Activated T-cell treated with anti-CD3 and anti-CD28 coated beads, Interleukin-2, amount 50 U/mL, for 72 hours (primary cell): Measurements from ENCODE around the gene MCL1. TPM values are rescaled to one million over a fixed set of nuclear protein-coding genes. Genes with fewer than 3 reads are reported as not detected.
"Not testable (repeated sequence)": the region's sequence is repeated elsewhere in the genome, so short reads cannot be mapped to it uniquely, and the experiment has no call there.

ENCODE experiments used
- ATAC-seq, 2 donors: fragments of 150-1000 bp; cut with Tn5 transposase; replicated peaks in 1 of 2; 2 replicates each; pipeline ENCODE4 v1.10.0; 2021; ENCODE audit warnings: moderate library complexity in 2 of 2, mild to moderate bottlenecking in 1 of 2
- DNase-seq, 2 donors: peaks; one replicate each; pipeline ENCODE4 v3.0.0; 2021 to 2022; ENCODE audit warnings: mixed read lengths in 1 of 2
- H3K27ac Mint-ChIP-seq: one replicate; pipeline ENCODE4 v1.8.0; 2022; ENCODE audit warnings: mild to moderate bottlenecking, moderate library complexity, mixed read lengths
- H3K27me3 Mint-ChIP-seq: one replicate; pipeline ENCODE4 v1.8.0; 2022; ENCODE audit warnings: low read depth, mixed read lengths
- H3K36me3 Mint-ChIP-seq, 2 donors: one replicate each; pipeline ENCODE4 v1.8.0; 2022; ENCODE audit warnings: mixed read lengths in 2 of 2, mild to moderate bottlenecking in 1 of 2; ENCODE audit not compliant: insufficient read depth in 2 of 2
- H3K4me1 Mint-ChIP-seq: one replicate; pipeline ENCODE4 v1.8.0; 2022; ENCODE audit warnings: low read depth, mixed read lengths
- H3K4me3 Mint-ChIP-seq, 2 donors: one replicate each; pipeline ENCODE4 v1.8.0; 2022; ENCODE audit warnings: mild to moderate bottlenecking in 2 of 2, mixed read lengths in 2 of 2, moderate library complexity in 2 of 2
- H3K9me3 Mint-ChIP-seq, 2 donors: one replicate each; pipeline ENCODE4 v1.8.0; 2022; ENCODE audit warnings: mixed read lengths in 2 of 2
- total RNA-seq, 2 donors: library from RNA; stranded (reverse); gene quantifications; one replicate each; pipeline ENCODE4 v1.2.3, GENCODE V29; 2022

MCL1 gene
- 100 to 1,000 TPM; 373 to 495 TPM for total RNA-seq

DNA sequence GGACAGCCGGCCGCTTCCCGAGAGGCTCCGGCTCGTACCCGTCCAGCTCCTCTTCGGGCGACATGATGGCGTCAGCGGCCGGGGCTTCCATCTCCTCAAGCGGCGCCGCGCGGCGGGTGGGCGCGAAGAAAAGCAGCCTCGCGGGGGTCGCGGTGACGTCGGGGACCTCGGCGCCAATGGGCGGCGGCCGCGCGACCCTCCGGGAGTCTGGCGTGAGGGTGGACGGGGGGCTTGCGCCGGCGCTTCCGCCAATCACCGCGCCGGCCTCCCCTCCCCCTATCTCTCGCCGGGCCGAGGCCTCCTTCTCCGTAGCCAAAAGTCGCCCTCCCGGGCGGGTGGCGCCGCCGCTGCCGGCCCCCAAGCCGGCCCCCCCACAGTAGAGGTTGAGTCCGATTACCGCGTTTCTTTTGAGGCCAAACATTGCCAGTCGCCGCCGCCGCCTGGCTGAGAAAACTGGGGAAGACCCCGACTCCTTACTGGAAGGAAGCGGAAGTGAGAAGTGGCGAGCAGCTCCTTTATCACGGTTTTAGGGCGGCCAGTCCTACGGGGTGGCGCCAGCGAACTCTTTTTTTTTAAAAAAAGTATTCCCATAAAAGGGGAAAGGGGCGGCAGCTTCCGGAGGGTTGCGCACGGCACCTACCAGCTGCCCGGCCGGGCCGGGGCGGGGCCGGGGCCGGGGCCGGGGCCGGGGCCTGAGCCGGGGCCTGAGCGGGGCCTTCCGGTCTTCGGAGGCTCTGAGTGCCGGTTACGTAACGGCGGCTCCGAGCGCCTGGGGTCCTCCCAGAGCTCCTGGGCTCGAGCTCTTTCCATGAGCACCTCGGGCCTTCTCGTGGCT lies at the start of gene MCL1:
TSS of gene MCL1 (minus strand) at position 501 of the 835 bp plus-strand sequence. CDS start at position 421, 80 bp downstream.
- H3K36me3 Mint-ChIP-seq, result peaks cover 41 to 48% of the 10 kb centered on the region in 2 donors
- ATAC-seq, result peak; percentile 85
- H3K9me3 Mint-ChIP-seq, result no peaks in the 10 kb centered on the region
- peak; percentile 93 to 94 for DNase-seq
- no peaks in the 10 kb centered on the region for H3K27me3 Mint-ChIP-seq
- H3K4me3 Mint-ChIP-seq, result peak within 1 kb of the TSS; percentile 99
- H3K27ac Mint-ChIP-seq, result peak within 1 kb of the TSS; percentile 99
- H3K4me1 Mint-ChIP-seq, result peaks cover 31% of the 10 kb centered on the region

DNA sequence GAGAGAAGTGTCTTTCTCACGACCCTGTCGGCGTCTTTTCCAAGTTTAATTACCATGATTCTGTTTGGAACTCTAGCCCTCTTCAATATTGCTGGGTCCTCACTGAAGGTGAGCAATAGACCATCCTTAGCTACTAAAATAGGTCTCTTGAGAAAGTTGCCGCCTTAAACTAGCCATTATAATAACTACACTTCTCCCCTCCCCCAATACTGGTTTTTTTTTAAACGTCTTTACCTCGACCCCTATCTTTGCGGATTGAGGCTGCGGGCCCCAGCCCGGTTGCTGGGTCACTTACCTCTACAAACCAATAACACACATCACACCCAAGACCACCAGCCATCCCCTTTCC lies 49.3 kb upstream of the MCL1 start:
- ATAC-seq (no peak), DNase-seq (no peak)
- Mint-ChIP-seq H3K36me3 (peaks cover 16 to 22% of the 10 kb centered on the region in 2 donors), H3K27ac (no peak overlapping the region), H3K4me1 (peaks cover 44% of the 10 kb centered on the region), H3K4me3 (no peak overlapping the region), H3K27me3 (no peaks in the 10 kb centered on the region), H3K9me3 (no peaks in the 10 kb centered on the region)

DNA sequence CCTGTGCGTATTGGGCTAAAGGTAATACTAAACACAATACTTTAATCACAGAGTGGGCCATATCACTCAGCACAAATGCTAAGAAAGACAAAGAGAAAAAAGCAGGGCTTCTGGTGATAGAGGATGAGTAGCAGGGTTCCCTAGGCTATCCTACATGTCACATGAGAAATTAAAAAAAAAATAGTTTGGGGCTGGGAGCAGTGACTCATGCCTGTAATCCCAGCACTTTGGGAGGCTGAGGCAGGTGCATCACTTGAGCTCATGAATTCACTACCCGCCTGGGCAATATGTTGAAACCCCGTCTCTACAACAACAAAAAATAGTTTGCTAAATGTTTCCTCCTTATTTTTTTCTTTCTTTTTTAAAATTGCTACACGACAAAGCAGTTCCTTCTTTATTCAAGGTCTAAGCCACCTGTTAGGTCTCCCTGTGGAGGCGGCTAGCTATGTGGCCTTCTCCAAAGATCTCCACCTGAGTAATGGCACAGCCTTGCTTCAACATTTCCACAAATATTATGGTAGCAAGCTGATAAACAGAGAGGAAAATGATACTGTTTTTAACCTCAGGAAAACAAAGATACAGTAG lies 48.5 kb upstream of the MCL1 start:
- H3K27ac Mint-ChIP-seq, result peak overlapping the region; percentile 75
- no peaks in the 10 kb centered on the region for H3K9me3 Mint-ChIP-seq
- no peak overlapping the region for H3K4me3 Mint-ChIP-seq
- ATAC-seq (no peak), DNase-seq (no peak)
- H3K36me3 Mint-ChIP-seq, result peaks cover 19 to 27% of the 10 kb centered on the region in 2 donors
- peaks cover 51% of the 10 kb centered on the region for H3K4me1 Mint-ChIP-seq
- H3K27me3 Mint-ChIP-seq, result no peaks in the 10 kb centered on the region

DNA sequence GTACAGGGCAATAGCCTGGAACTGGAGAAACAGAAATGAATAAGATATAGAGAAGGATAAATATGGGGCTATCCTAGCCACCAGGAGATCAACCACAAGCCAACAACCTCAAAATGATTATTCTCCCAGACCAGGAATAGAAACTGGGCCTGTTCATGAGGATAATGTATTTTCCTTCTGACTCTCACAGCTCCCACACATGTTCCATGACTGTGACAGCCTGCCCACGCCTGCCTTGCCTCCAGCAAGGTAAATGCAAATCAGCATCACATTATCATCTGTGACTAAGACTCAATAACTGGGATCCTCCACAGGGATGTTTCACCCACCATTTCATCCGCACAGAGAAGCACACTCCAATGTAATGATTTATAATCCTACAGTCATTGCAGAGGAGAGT lies 46.7 kb upstream of the MCL1 start:
- H3K27me3 Mint-ChIP-seq, result no peaks in the 10 kb centered on the region
- peak overlapping the region in 1 of 2 donors; percentile 63 for H3K4me3 Mint-ChIP-seq
- DNase-seq, result no peak
- no peak for ATAC-seq
- H3K27ac Mint-ChIP-seq, result peak overlapping the region; percentile 92
- H3K9me3 Mint-ChIP-seq, result no peaks in the 10 kb centered on the region
- peaks cover 21 to 33% of the 10 kb centered on the region in 2 donors for H3K36me3 Mint-ChIP-seq
- peaks cover 68% of the 10 kb centered on the region for H3K4me1 Mint-ChIP-seq

DNA sequence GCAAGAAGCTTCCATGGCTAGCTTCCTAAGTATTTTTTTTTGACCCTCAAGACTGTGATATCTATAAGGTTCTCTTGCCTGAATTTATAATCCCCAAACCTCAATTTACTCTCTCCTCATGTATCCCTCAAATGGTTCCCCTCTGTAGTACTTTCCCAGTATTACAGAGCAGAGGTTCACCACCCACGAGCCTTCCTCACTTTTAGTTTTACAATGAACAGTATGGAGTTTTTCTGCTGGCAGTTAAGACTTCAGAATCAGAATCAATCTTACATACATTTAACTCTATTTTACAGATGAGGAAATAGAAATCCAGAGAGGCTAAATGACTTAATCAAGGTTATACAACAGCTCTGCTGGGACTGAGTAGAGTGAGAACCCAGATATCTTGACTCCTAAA lies 45.1 kb upstream of the MCL1 start:
- not testable (repeated sequence) for H3K27me3 Mint-ChIP-seq

DNA sequence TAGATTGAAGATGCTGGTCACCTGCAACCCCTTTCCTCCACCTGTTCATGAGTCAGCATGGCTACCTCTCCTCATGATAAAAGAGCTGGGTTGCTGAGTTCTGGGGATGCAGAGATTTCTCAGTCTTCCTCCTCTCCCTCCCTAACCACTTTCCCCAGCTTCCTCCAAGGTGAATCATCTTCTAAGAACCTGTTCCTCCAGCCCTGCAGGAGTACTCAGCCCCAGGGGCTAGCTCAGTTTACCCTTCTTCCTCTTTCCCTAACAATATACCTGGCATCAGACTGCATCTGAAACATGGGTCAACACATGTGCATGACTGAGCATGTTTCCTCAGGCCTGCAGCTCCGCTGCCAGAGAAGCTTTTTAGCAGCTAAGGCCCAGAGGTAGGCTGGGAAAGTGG lies 44.7 kb upstream of the MCL1 start:
- not testable (repeated sequence) for H3K9me3 Mint-ChIP-seq, ATAC-seq, DNase-seq, H3K27me3 Mint-ChIP-seq
- Mint-ChIP-seq H3K4me3 (peak overlapping the region in 1 of 2 donors; percentile 71), H3K4me1 (peaks cover 86% of the 10 kb centered on the region), H3K36me3 (peaks cover 27 to 47% of the 10 kb centered on the region in 2 donors), H3K27ac (peak overlapping the region; percentile 92)

More for the DNA sequence above, 45.1 kb upstream of the MCL1 start:
- Mint-ChIP-seq H3K27ac (peak overlapping the region; percentile 92), H3K36me3 (peaks cover 25 to 43% of the 10 kb centered on the region in 2 donors), H3K4me3 (peak overlapping the region; percentile 16 to 71), H3K4me1 (peaks cover 82% of the 10 kb centered on the region)
- H3K9me3 Mint-ChIP-seq, DNase-seq, ATAC-seq: not testable (repeated sequence)

DNA sequence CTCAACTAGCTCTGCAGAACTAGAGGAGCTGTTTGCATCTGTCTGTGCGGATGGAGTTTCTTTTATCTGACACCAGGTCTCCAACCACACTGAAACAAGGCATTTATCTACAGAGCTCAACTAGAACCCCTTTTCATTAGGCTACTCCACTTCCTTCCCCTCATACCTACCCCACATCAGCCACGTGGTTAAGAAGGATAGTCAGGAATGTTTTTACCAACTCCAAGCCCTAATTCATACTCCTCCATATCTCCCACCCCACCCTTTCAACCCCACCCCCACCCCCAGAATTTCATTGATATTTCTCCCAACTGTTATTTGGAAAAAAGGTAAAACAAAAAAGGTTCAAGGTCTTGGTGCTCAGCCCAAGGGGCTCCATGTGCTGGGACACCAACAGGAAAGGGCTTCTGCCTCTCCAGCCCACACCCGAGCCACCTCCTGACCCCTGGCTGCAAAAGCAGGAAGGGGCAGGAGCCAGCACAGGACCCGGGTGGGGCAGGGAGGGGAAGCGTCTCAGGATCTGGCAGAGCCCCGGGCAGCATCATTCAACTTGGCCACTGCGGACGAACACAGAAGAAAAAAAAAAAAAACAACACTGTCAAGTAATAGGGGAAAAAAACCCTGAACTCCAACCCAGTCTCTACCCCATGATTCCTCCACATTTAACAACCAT lies 43.0 kb upstream of the MCL1 start:
- Mint-ChIP-seq H3K27me3 (no peaks in the 10 kb centered on the region), H3K36me3 (peaks cover 26 to 44% of the 10 kb centered on the region in 2 donors), H3K4me3 (peak overlapping the region; percentile 62 to 75), H3K9me3 (no peaks in the 10 kb centered on the region), H3K27ac (peak overlapping the region; percentile 95), H3K4me1 (peaks cover 77% of the 10 kb centered on the region)
- no peak for ATAC-seq
- DNase-seq, result no peak

DNA sequence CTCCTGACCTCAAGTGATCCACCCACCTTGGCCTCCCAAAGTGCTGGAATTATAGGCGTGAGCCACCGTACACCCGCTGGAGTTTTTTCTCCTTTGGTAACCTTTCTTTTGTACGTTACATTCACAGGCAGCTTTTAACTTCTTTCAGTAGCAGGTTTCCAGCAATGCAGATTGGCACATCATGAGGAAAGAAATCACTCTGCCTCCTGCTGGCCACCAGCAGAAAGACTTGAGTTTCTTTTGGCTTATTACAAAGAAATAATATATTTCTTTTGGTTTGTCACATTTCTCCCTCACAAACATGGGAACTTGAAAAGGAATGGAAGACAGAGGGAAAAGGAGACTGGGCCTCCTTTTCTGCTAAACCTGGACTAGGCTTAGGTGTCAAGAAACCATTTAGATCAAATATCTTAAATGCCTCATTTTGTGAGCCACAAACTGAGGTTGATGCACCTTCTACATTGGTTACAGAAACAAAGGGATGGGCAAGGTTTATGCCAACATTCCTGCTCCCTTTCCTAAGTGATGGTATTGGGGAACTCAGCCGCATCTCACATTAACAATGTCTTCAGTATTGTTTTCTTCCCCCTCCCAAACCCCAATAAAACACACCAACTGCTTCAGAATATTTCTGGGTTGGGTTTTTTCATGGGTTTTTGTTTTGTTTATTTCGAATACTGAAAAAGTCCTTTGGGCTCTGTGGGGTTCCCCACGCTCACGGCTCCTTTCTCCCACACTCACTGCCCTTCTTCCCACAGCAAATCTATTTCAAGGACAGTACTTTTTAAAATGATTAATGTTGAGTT lies 42.3 kb upstream of the MCL1 start:
- Mint-ChIP-seq H3K27ac (peak overlapping the region; percentile 95), H3K9me3 (no peaks in the 10 kb centered on the region), H3K27me3 (no peaks in the 10 kb centered on the region), H3K36me3 (peaks cover 29 to 44% of the 10 kb centered on the region in 2 donors), H3K4me3 (peak overlapping the region; percentile 62 to 75), H3K4me1 (peaks cover 77% of the 10 kb centered on the region)
- ATAC-seq (peak in 1 of 2 donors; percentile 39), DNase-seq (peak; percentile 57)

DNA sequence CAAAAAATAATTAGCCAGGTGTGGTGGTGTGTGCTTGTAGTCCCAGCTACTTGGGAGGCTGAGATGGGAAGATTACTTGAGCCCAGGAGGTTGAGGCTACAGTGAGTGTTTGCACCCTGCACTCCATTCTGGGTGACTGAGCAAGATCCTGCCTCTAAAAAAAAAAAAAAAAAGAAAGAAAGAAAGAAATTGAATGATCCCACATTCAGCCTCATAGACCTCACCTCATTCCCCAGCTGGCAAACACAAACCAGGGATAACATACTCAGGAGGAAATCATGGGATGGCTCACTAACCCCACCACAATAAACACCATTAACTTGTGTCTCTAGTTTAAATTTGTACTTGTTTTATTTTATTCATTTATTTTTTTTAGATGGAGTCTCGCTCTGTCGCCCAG lies 41.5 kb upstream of the MCL1 start:
- ATAC-seq (no peak), DNase-seq (no peak)
- H3K9me3 Mint-ChIP-seq, result no peaks in the 10 kb centered on the region
- H3K4me1 Mint-ChIP-seq, result peaks cover 78% of the 10 kb centered on the region
- H3K27me3 Mint-ChIP-seq, result no peaks in the 10 kb centered on the region
- H3K27ac Mint-ChIP-seq, result peak overlapping the region; percentile 95
- H3K36me3 Mint-ChIP-seq, result peaks cover 29 to 45% of the 10 kb centered on the region in 2 donors
- H3K4me3 Mint-ChIP-seq, result no peak overlapping the region

DNA sequence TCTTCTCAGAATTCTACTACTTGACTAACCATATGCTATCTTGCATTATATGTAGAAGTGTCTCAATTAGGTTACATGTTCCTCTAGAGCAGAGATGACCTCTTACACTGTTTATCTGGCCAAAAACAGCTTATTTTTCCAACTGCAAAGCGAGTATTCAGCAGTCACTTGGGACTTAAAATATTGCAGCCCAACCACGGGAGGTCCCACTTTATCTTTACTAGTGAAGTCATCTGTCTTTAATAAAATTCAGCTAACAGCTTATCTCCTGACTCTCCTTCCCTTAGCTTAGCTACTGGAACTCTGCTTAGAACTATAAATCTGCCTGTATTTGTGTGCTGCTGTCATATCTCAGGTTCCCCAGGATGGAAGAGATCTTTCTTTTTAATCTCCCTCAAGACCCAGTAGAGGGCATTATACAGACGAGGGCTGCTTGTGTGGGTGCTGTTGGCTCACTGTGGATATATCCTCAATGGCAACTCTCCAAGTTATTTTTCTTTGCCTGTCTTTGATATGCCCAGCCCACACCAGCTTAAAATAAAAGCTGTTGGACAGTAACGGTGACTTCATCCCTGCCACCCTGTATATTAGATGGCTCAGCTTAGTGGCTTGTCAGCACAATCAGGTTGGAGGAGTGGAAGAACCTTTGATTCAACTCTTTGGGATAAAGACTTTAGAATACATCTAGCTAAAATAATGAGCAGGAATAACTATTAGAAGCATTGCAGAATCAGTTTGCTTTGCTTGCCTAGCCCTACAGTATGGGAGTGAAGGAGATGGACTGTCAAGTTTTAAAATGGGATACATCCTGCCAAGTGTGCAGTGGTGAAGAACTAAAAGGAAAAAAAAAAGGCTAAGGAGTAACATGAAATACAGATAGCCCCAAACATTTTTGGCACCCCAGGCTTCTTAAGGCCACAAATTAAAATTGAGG lies 40.4 kb upstream of the MCL1 start:
- Mint-ChIP-seq H3K27me3 (no peaks in the 10 kb centered on the region), H3K27ac (peak overlapping the region; percentile 95), H3K4me1 (peaks cover 78% of the 10 kb centered on the region), H3K4me3 (peak overlapping the region in 1 of 2 donors; percentile 59), H3K9me3 (no peaks in the 10 kb centered on the region), H3K36me3 (peaks cover 33 to 48% of the 10 kb centered on the region in 2 donors)
- DNase-seq, result no peak
- no peak for ATAC-seq

DNA sequence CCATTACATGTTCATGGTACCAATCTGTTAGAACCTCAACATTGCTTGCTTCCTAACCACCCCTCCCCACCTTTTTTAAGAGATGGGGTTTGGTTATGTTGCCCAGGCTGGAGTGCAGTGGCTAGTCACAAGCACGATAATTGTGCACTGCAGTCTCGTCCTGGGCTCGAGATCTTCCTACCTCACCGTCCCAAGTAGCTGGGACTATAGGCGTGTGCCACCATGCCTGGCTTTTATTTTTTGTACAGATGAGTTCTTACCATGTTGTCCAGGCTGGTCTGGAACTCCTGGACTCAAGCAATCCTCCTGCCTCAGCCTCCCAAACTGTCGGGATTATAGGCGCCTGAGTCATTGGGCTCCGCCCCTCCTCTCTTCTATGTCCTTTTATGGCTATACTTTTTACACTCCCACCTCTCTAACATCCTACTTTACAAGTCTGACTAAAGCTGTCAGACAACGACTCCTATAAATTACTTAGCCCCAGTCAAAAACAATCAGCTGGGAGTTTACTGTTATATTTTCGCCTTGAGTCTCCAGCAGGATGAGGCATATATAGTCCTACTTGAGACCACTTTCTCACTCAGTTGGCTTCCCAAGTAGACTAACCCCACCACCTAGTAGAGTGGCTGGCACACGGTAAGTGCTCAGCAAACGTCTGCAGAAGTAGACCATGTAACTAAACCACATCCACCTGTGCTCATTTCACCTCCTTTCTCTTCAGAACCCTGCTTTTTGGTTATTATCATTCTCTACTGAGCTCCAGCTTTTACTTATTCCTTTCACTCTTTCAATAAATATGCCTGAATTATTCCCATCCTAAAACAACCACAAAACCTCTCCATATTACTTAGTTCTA lies 36.2 kb upstream of the MCL1 start:
- DNase-seq, result peak in 1 of 2 donors; percentile 40
- peak in 1 of 2 donors; percentile 30 for ATAC-seq
- Mint-ChIP-seq H3K36me3 (peaks cover 26 to 35% of the 10 kb centered on the region in 2 donors), H3K27me3 (no peaks in the 10 kb centered on the region), H3K9me3 (no peaks in the 10 kb centered on the region), H3K27ac (peak overlapping the region; percentile 91), H3K4me1 (peaks cover 78% of the 10 kb centered on the region), H3K4me3 (peak overlapping the region; percentile 63 to 79)
